Uterus (tissue), 2 donors: ENCODE results near the gene MYOG.

Experiments used
- POLR2A ChIP-seq, 2 donors: fragments of 450-650 bp; IDR thresholded peaks; one replicate each; pipeline ENCODE4 v1.6.1; 2016; ENCODE audit warnings: antibody characterized with exemption in 2 of 2, mild to moderate bottlenecking in 1 of 2, moderate library complexity in 1 of 2
- TF ChIP-seq, protein P1 (sequence below), 4 experiments: fragments of 200-600 bp in 2 of 4; fragments of 450-650 bp in 2 of 4; sonication (generic) in 2 of 4; IDR thresholded peaks; one replicate each; pipeline ENCODE4 v1.5.1; 2016 to 2019; ENCODE audit warnings: antibody characterized with exemption in 4 of 4, mild to moderate bottlenecking in 2 of 4, moderate library complexity in 1 of 4

DNA sequence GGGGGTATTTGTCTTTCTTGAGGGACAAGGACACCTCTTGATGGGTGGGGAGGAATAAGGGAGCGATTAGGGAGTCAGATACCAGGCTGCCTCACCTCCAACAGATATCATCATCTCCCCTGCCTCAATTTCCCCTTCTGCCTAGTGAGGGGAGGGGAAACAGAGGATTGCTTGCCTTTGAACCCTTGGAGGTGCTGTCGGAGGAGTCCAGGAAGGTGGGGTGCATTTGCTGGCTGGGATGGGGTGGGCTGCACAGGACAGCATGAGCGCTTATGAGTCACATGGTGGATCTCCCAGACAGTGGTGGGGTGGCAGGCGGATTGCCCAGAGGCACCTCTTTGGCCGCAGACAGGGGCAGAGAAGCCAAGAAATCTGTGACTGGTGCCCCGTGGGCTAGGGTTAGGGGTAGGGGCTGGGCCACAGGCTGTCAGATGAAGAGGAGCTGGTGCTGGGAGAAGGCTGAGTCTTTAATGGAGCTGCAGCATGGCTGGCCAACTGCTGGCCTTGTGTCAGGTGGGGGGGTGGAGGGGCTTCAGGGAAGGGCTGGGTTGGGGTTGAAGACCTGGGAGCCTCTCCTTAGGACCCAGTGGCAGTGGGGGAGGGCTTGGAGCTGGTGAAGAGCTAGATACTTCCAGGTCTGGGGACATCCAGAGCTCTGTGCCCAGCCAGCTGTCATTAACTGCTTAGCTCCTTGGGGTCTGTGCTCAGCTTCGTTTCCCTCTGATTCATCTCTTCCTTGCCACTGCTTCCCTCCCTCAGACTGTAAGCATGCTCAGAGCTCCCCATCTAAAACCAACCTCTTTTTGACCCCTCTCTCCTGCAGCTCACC is 34.7 kb upstream of the MYOG start:
- TF ChIP-seq, protein P1, sequence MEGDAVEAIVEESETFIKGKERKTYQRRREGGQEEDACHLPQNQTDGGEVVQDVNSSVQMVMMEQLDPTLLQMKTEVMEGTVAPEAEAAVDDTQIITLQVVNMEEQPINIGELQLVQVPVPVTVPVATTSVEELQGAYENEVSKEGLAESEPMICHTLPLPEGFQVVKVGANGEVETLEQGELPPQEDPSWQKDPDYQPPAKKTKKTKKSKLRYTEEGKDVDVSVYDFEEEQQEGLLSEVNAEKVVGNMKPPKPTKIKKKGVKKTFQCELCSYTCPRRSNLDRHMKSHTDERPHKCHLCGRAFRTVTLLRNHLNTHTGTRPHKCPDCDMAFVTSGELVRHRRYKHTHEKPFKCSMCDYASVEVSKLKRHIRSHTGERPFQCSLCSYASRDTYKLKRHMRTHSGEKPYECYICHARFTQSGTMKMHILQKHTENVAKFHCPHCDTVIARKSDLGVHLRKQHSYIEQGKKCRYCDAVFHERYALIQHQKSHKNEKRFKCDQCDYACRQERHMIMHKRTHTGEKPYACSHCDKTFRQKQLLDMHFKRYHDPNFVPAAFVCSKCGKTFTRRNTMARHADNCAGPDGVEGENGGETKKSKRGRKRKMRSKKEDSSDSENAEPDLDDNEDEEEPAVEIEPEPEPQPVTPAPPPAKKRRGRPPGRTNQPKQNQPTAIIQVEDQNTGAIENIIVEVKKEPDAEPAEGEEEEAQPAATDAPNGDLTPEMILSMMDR (IDR thresholded peaks at IDR 0.05): no peak
- no peak for TF ChIP-seq POLR2A (IDR thresholded peaks at IDR 0.05)
